H9 (cell line): Measurements from ENCODE around the gene GARNL3. TPM values are rescaled to one million over a fixed set of nuclear protein-coding genes. Genes with fewer than 3 reads are reported as not detected.

Experiments used
- DNase-seq: peaks from one replicate; pipeline ENCODE4 v3.0.0-alpha.2; 2017
- H2AFZ ChIP-seq: one replicate; pipeline ENCODE4 v1.6.1; 2013; ENCODE audit warnings: mild to moderate bottlenecking, low read length, control low read depth, moderate library complexity
- H2AK5ac ChIP-seq: 2 replicates; pipeline ENCODE4 v1.6.1; 2013; ENCODE audit warnings: low read length, control low read depth, mixed read lengths; ENCODE audit not compliant: insufficient read length
- H2BK120ac ChIP-seq: one replicate; pipeline ENCODE4 v1.6.1; 2013; ENCODE audit warnings: low read depth, mild to moderate bottlenecking, low read length, control low read depth, inconsistent platforms; ENCODE audit not compliant: poor library complexity, severe bottlenecking
- H2BK12ac ChIP-seq: 2 replicates; pipeline ENCODE4 v1.6.1; 2013; ENCODE audit warnings: low read length, control low read depth, mixed read lengths, low read depth; ENCODE audit not compliant: insufficient read length
- H2BK15ac ChIP-seq: 2 replicates; pipeline ENCODE4 v1.6.1; 2013; ENCODE audit warnings: low read depth, low read length, control low read depth
- H2BK20ac ChIP-seq: one replicate; pipeline ENCODE4 v1.6.1; 2013; ENCODE audit warnings: low read depth, mild to moderate bottlenecking, low read length, control low read depth, inconsistent platforms; ENCODE audit not compliant: poor library complexity, severe bottlenecking
- H2BK5ac ChIP-seq: 2 replicates; pipeline ENCODE4 v1.6.1; 2013; ENCODE audit warnings: low read length, control low read depth, mixed read lengths; ENCODE audit not compliant: insufficient read length
- H3K14ac ChIP-seq: 2 replicates; pipeline ENCODE4 v1.6.1; 2013; ENCODE audit warnings: low read length, control low read depth; ENCODE audit not compliant: insufficient read depth
- H3K18ac ChIP-seq: 2 replicates; pipeline ENCODE4 v1.6.1; 2013; ENCODE audit warnings: low read depth, mild to moderate bottlenecking, mixed read lengths, low read length, control low read depth; ENCODE audit not compliant: insufficient read length
- H3K23ac ChIP-seq: 2 replicates; pipeline ENCODE4 v1.6.1; 2013; ENCODE audit warnings: low read length, control low read depth, mixed read lengths, low read depth; ENCODE audit not compliant: insufficient read length
- H3K23me2 ChIP-seq: 2 replicates; pipeline ENCODE4 v1.6.1; 2013; ENCODE audit warnings: low read depth, mild to moderate bottlenecking, mixed read lengths, low read length, control low read depth; ENCODE audit not compliant: insufficient read length, poor library complexity, severe bottlenecking
- H3K27ac ChIP-seq: 2 replicates; pipeline ENCODE4 v1.5.1; 2013; ENCODE audit warnings: low read length, control low read depth, mixed read lengths, low read depth; ENCODE audit not compliant: insufficient read length
- H3K27me3 ChIP-seq: 2 replicates; pipeline ENCODE4 v1.6.1; 2013; ENCODE audit warnings: low read length, control low read depth, inconsistent platforms; ENCODE audit not compliant: insufficient read depth
- H3K4ac ChIP-seq: 2 replicates; pipeline ENCODE4 v1.6.1; 2013; ENCODE audit warnings: low read depth, mild to moderate bottlenecking, control low read depth, inconsistent platforms, low read length, moderate library complexity
- H3K4me1 ChIP-seq: 2 replicates; pipeline ENCODE4 v1.6.1; 2013; ENCODE audit warnings: low read length, control low read depth, inconsistent platforms; ENCODE audit not compliant: insufficient read depth
- H3K4me2 ChIP-seq: 2 replicates; pipeline ENCODE4 v1.6.1; 2013; ENCODE audit warnings: low read length, control low read depth, mixed read lengths; ENCODE audit not compliant: insufficient read length, insufficient read depth
- H3K56ac ChIP-seq: 2 replicates; pipeline ENCODE4 v1.6.1; 2013; ENCODE audit warnings: low read depth, mild to moderate bottlenecking, mixed read lengths, low read length, control low read depth; ENCODE audit not compliant: insufficient read length
- H3K79me1 ChIP-seq: 2 replicates; pipeline ENCODE4 v1.6.1; 2013; ENCODE audit warnings: low read depth, mild to moderate bottlenecking, moderate library complexity, low read length, control low read depth, inconsistent platforms; ENCODE audit not compliant: insufficient read depth, poor library complexity, severe bottlenecking
- H3K79me2 ChIP-seq: 2 replicates; pipeline ENCODE4 v1.6.1; 2013; ENCODE audit warnings: low read length, control low read depth, inconsistent platforms; ENCODE audit not compliant: insufficient read depth
- H3K9ac ChIP-seq: 2 replicates; pipeline ENCODE4 v1.6.1; 2013; ENCODE audit warnings: low read length, control low read depth, mixed read lengths; ENCODE audit not compliant: insufficient read length; ENCODE audit errors: extremely low read depth
- H3K9me3 ChIP-seq: one replicate; pipeline ENCODE4 v1.6.1; 2013; ENCODE audit warnings: low read depth, low read length, inconsistent platforms; ENCODE audit not compliant: control insufficient read depth
- H3T11ph ChIP-seq: one replicate; pipeline ENCODE4 v1.6.1; 2013; ENCODE audit warnings: mild to moderate bottlenecking, low read length, control low read depth, inconsistent platforms
- H4K20me1 ChIP-seq: one replicate; pipeline ENCODE4 v1.6.1; 2013; ENCODE audit not compliant: control insufficient read depth, insufficient read length, insufficient read depth
- H4K5ac ChIP-seq: 2 replicates; pipeline ENCODE4 v1.6.1; 2013; ENCODE audit warnings: low read depth, mild to moderate bottlenecking, mixed read lengths, low read length, control low read depth; ENCODE audit not compliant: insufficient read length
- H4K8ac ChIP-seq: replicated peaks from 2 replicates; pipeline ENCODE4 v1.6.1; 2013; ENCODE audit warnings: low read length, control low read depth, mixed read lengths, low read depth; ENCODE audit not compliant: insufficient read length
- H4K91ac ChIP-seq: 2 replicates; pipeline ENCODE4 v1.6.1; 2013; ENCODE audit warnings: low read depth, mild to moderate bottlenecking, moderate library complexity, mixed read lengths, low read length, control low read depth; ENCODE audit not compliant: insufficient read length
- H3K27ac Mint-ChIP-seq, 3 experiments: 2 replicates in 2 of 3; 3 replicates in 1 of 3; pipeline ENCODE4 v1.8.0; 2020 to 2021; ENCODE audit warnings: mixed read lengths in 3 of 3, mild to moderate bottlenecking in 1 of 3, moderate library complexity in 1 of 3
- H3K27me3 Mint-ChIP-seq: 2 replicates; pipeline ENCODE4 v1.8.0; 2021; ENCODE audit warnings: low read depth, mild to moderate bottlenecking, moderate library complexity, mixed read lengths
- H3K36me3 Mint-ChIP-seq, 3 experiments: 2 replicates in 2 of 3; 3 replicates in 1 of 3; pipeline ENCODE4 v1.8.0; 2020 to 2021; ENCODE audit warnings: low read depth in 3 of 3, mixed read lengths in 3 of 3; ENCODE audit not compliant: insufficient read depth in 1 of 3
- H3K4me1 Mint-ChIP-seq, 2 experiments: 2 replicates each; pipeline ENCODE4 v1.8.0; 2020; ENCODE audit warnings: mixed read lengths in 2 of 2
- H3K4me3 Mint-ChIP-seq, 2 experiments: 2 replicates in 1 of 2; 3 replicates in 1 of 2; pipeline ENCODE4 v1.8.0; 2020 to 2021; ENCODE audit warnings: mild to moderate bottlenecking in 2 of 2, mixed read lengths in 2 of 2, moderate library complexity in 1 of 2
- H3K9me3 Mint-ChIP-seq, 2 experiments: 2 replicates in 1 of 2; 3 replicates in 1 of 2; pipeline ENCODE4 v1.8.0; 2020; ENCODE audit warnings: mild to moderate bottlenecking in 2 of 2, mixed read lengths in 2 of 2, moderate library complexity in 1 of 2
- CTCF ChIP-seq: fragments of 200-600 bp; sonication (generic); conservative IDR thresholded peaks from 3 replicates; pipeline ENCODE4 v1.8.0; 2021; ENCODE audit warnings: antibody characterized with exemption, mild to moderate bottlenecking
- WGBS: extraction: QIAGEN DNeasy Blood & Tissue Kit; methylation state at CpG from one replicate; pipeline ENCODE4 v1.1.7; 2013; ENCODE audit warnings: missing lambda C conversion rate, low lambda C conversion rate, mixed read lengths; ENCODE audit not compliant: insufficient read length; ENCODE audit errors: extremely low coverage; 5-methylcytosine and 5-hydroxymethylcytosine counted together
- total RNA-seq: library from RNA; stranded (reverse); gene quantifications from 2 replicates; pipeline ENCODE4 v1.2.1, GENCODE V29; 2021

The GARNL3 gene
- total RNA-seq, 1 experiment from 2014 or later: 8.7 TPM

GRCh38 chr9:127241354-127241753, 23.2 kb upstream of the GARNL3 start:
- H3K27me3 ChIP-seq: no peaks in the 10 kb centered on the region
- Mint-ChIP-seq H3K4me3 (peak overlapping the region in 1 of 2 experiments; percentile 19; a peak in 2 of 5 replicates), H3K27me3 (no peaks in the 10 kb centered on the region; the same call in 1 of the 2 replicates), H3K36me3 (peaks cover 0 to 2% (median 2%) of the 10 kb centered on the region in 3 experiments; a peak in 3 of 7 replicates), H3K27ac (peak overlapping the region; percentile 76 to 94 (median 84); a peak in 4 of 7 replicates), H3K9me3 (no peaks in the 10 kb centered on the region), H3K4me1 (peaks cover 29 to 36% of the 10 kb centered on the region in 2 experiments)
- H3K4ac ChIP-seq: no peak overlapping the region
- H3K18ac ChIP-seq: no peak overlapping the region
- H2BK12ac ChIP-seq: no peak overlapping the region
- DNase-seq: no peak
- H3K27ac ChIP-seq: no peak overlapping the region
- H2BK15ac ChIP-seq: no peak overlapping the region
- H4K5ac ChIP-seq: no peak overlapping the region
- no peak overlapping the region for H2BK120ac ChIP-seq
- no peak overlapping the region for H2BK20ac ChIP-seq
- H3K56ac ChIP-seq: no peak overlapping the region
- H3K23ac ChIP-seq: no peak overlapping the region
- no peak overlapping the region for H3K14ac ChIP-seq
- H4K8ac ChIP-seq: no peak overlapping the region
- no peak overlapping the region for H2AFZ ChIP-seq
- no peak overlapping the region for H3T11ph ChIP-seq
- H3K79me2 ChIP-seq: no peaks in the 10 kb centered on the region
- no peak overlapping the region for H3K9ac ChIP-seq
- no CpG with 5 or more reads among the region's 2 CpGs for WGBS
- H2BK5ac ChIP-seq: no peak overlapping the region
- H2AK5ac ChIP-seq: no peak overlapping the region
- peaks cover 5% of the 10 kb centered on the region; the same call in 1 of the 2 replicates for H3K4me1 ChIP-seq
- H3K9me3 ChIP-seq: no peaks in the 10 kb centered on the region
- H3K4me2 ChIP-seq: no peak overlapping the region
- no peaks in the 10 kb centered on the region for H3K79me1 ChIP-seq
- H4K20me1 ChIP-seq: no peaks in the 10 kb centered on the region
- peaks cover 5% of the 10 kb centered on the region for H3K23me2 ChIP-seq
- no peak for TF ChIP-seq CTCF
- H4K91ac ChIP-seq: no peak overlapping the region
